Activated CD4-positive, alpha-beta T cell treated with anti-CD3 and anti-CD28 coated beads for 1 hour (primary cell): ENCODE data around the gene TTI1.

ENCODE experiments used
- DNase-seq: peaks from one replicate; pipeline ENCODE4 v3.0.0-alpha.2; 2020

Gene TTI1

GRCh38 chr20:37934634-37935375 is 98.5 kb downstream of the TTI1 start:
- DNase-seq = no peak

GRCh38 chr20:37933786-37934633 is 99.2 kb downstream of the TTI1 start:
- no peak for DNase-seq
